ENCODE measurements around the gene OR2T33.

The OR2T33 gene

DNA sequence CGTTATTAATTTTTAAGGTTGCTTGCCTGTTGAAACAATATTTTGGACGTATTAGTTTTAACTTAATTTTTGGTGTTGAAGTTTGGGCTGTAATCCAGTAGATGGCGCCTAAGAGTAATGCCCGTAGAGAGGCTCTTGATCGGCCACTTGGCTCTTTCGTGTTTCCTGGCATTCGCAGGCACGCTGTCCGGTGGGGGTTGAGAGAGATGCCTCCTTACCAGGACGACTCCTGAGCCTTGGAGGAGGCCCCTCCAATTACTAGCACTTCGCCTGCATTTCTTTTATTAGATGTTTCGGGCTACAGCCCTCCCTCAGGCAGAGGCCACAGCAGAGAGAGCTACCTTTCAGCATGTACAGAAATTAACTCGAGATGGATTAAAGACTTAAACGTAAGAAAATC, 34.6 kb downstream of the OR2T33 start:
- H3K27ac ChIP-seq (ENCODE audit: low read depth, low read length, severe bottlenecking), result no peak overlapping the region
- no peaks in the 10 kb centered on the region for H3K4me1 ChIP-seq (ENCODE audit: control insufficient read depth, insufficient read depth, low read length, poor library complexity, severe bottlenecking)
- no peak overlapping the region for H3K4me3 ChIP-seq (ENCODE audit: extremely low read depth, insufficient read depth, low read length, poor library complexity, severe bottlenecking)
- peaks cover 34% of the 10 kb centered on the region for H3K9me3 ChIP-seq (ENCODE audit: control insufficient read depth, low read length)
- WGBS, 2 experiments (ENCODE audit: insufficient coverage in 2 of 2), result 35 to 39% methylated on average over 10 of the region's 14 CpGs
- no peaks in the 10 kb centered on the region for H3K36me3 ChIP-seq (ENCODE audit: control insufficient read depth, insufficient read depth, low read length)

- no peaks in the 10 kb centered on the region for H3K4me1 ChIP-seq (ENCODE audit: control insufficient read depth, insufficient read depth, low read length, poor library complexity, severe bottlenecking)
- H3K4me3 ChIP-seq (ENCODE audit: extremely low read depth, insufficient read depth, low read length, poor library complexity, severe bottlenecking), result no peak overlapping the region
- no peaks in the 10 kb centered on the region for H3K36me3 ChIP-seq (ENCODE audit: control insufficient read depth, insufficient read depth, low read length)
- H3K9me3 ChIP-seq (ENCODE audit: control insufficient read depth, low read length), result peaks cover 33% of the 10 kb centered on the region
- 83 to 91% methylated on average over 7 of the region's 9 CpGs for WGBS, 2 experiments (ENCODE audit: insufficient coverage in 2 of 2)
- H3K27ac ChIP-seq (ENCODE audit: low read depth, low read length, severe bottlenecking), result no peak overlapping the region
These were observed 38.3 kb downstream of the OR2T33 start for GRCh38 chr1:248239478-248239877.

- 22% methylated on average over 1 of the region's 2 CpGs; no CpG with 5 or more reads in 1 of the 2 experiments for WGBS, 2 experiments (ENCODE audit: insufficient coverage in 2 of 2)
These were observed 46.7 kb downstream of the OR2T33 start, which contains the start of gene OR2M4 for GRCh38 chr1:248231117-248231516. Gene OR2M4, plus strand, starts transcription at chr1:248231417. Its CDS starts 7,512 bp downstream, at chr1:248238929.

GRCh38 chr1:248229360-248229908, 48.3 kb downstream of the OR2T33 start:
- Histone ChIP-seq H3K36me3 (ENCODE audit: control insufficient read depth, insufficient read depth, low read length) (no peaks in the 10 kb centered on the region), H3K4me1 (ENCODE audit: control insufficient read depth, insufficient read depth, low read length, poor library complexity, severe bottlenecking) (no peaks in the 10 kb centered on the region), H3K27ac (ENCODE audit: low read depth, low read length, severe bottlenecking) (no peak overlapping the region), H3K9me3 (ENCODE audit: control insufficient read depth, low read length) (peaks cover 50% of the 10 kb centered on the region), H3K4me3 (ENCODE audit: extremely low read depth, insufficient read depth, low read length, poor library complexity, severe bottlenecking) (no peak overlapping the region)
- WGBS, 2 experiments (ENCODE audit: insufficient coverage in 2 of 2), result 58 to 64% methylated on average over 5 to 6 of the region's 6 CpGs

More at GRCh38 chr1:248231117-248231516, 46.7 kb downstream of the OR2T33 start, which contains the start of gene OR2M4:
- Histone ChIP-seq H3K9me3 (ENCODE audit: control insufficient read depth, low read length) (peaks cover 58% of the 10 kb centered on the region), H3K4me1 (ENCODE audit: control insufficient read depth, insufficient read depth, low read length, poor library complexity, severe bottlenecking) (no peaks in the 10 kb centered on the region), H3K4me3 (ENCODE audit: extremely low read depth, insufficient read depth, low read length, poor library complexity, severe bottlenecking) (no peak within 1 kb of the TSS), H3K27ac (ENCODE audit: low read depth, low read length, severe bottlenecking) (no peak within 1 kb of the TSS), H3K36me3 (ENCODE audit: control insufficient read depth, insufficient read depth, low read length) (no peaks in the 10 kb centered on the region)

- no peaks in the 10 kb centered on the region for H3K4me1 ChIP-seq (ENCODE audit: control insufficient read depth, insufficient read depth, low read length, poor library complexity, severe bottlenecking)
- no peaks in the 10 kb centered on the region for H3K36me3 ChIP-seq (ENCODE audit: control insufficient read depth, insufficient read depth, low read length)
- no peak overlapping the region for H3K4me3 ChIP-seq (ENCODE audit: extremely low read depth, insufficient read depth, low read length, poor library complexity, severe bottlenecking)
- H3K9me3 ChIP-seq (ENCODE audit: control insufficient read depth, low read length), result peaks cover 48% of the 10 kb centered on the region
- H3K27ac ChIP-seq (ENCODE audit: low read depth, low read length, severe bottlenecking), result no peak overlapping the region
- WGBS, 2 experiments (ENCODE audit: insufficient coverage in 2 of 2), result 60% methylated on average over 1 of the region's 1 CpG; no CpG with 5 or more reads in 1 of the 2 experiments
These were observed 52.2 kb downstream of the OR2T33 start for GRCh38 chr1:248225537-248225936.
